ENCODE measurements around the gene NDUFS5. TPM values are rescaled to one million over a fixed set of nuclear protein-coding genes. Genes with fewer than 3 reads are reported as not detected.
A peak's percentile ranks its signal among the peaks of the same experiment; 100 is the strongest.
"Not testable (repeated sequence)": the region's sequence is repeated elsewhere in the genome, so short reads cannot be mapped to it uniquely, and the experiment has no call there.

Gene NDUFS5
- polyA plus RNA-seq, 3 donors from 2014 or later = 390 to 517 (median 431) TPM

DNA sequence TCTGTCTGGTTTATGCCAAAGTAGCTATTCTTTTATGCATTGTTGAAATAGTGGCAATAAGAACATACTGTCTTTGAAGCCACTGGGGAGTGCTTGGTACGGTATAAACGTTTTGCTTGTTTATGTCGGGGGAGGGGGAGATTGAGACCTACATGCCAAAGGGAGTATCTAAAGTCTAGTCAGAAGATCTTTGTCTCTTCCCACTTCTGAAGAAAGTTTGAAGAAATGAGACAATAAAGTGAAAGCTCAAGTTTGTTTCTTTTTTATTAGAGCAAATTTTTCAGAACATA lies 28.3 kb upstream of the NDUFS5 start:
- Mint-ChIP-seq H3K9me3 (no peaks in the 10 kb centered on the region), H3K27ac (peak overlapping the region in 5 of 6 donors; percentile 7 to 77 (median 56)), H3K4me3 (no peak overlapping the region), H3K27me3 (ENCODE audit: low read depth in 3 of 3) (no peaks in the 10 kb centered on the region), H3K36me3 (peaks cover 14 to 22% (median 17%) of the 10 kb centered on the region in 3 donors), H3K4me1 (peaks cover 48 to 60% of the 10 kb centered on the region in 2 donors)
- DNase-seq = no peak

DNA sequence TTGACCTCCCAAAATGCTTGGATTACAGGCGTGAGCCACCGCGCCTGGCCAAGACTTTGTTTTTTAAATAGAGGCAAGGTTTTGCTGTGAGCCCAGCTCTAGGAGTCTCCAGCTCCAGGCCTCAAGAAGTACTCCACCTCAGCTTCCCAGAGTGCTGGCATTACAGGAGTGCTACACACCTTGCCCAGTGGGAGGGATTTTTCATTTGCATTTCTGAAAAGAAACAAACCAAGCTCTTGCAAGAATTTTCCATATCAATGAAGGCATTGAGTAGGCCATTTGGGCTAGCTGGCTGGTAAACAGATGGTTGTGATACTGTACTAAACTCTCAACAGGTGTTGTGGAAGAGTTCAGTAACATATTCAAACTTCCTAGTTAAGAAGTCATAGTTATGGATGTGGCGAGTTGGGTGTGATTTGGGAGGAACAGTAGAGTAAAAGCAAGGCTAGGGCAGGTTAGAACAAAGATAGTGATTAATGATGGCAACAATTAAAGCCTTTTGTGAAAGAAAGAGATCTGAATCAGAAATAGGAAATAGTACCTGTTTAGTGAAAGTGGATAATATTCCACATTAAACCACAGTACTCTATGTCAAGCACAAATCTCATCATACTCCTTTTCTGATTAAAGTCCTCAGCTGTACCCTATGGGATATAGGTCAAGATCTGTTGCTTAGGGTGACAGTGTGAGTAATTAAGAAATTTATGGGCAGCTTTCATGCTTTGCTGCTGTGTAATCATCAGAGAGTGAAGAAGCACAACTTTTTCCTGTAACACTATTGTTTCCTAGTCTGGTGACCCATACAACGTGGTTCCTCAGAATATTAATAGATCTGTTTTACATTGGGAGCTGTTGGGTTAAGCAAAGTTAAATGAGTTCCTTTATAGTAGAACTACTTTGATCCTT lies 24.4 kb upstream of the NDUFS5 start:
- Mint-ChIP-seq H3K4me3 (no peak overlapping the region), H3K4me1 (peaks cover 24 to 31% of the 10 kb centered on the region in 2 donors), H3K36me3 (peaks cover 15 to 44% (median 33%) of the 10 kb centered on the region in 3 donors), H3K27ac (peak overlapping the region in 3 of 6 donors; percentile 31 to 49 (median 41)), H3K27me3 (ENCODE audit: low read depth in 3 of 3) (no peaks in the 10 kb centered on the region), H3K9me3 (no peaks in the 10 kb centered on the region)
- DNase-seq = no peak

DNA sequence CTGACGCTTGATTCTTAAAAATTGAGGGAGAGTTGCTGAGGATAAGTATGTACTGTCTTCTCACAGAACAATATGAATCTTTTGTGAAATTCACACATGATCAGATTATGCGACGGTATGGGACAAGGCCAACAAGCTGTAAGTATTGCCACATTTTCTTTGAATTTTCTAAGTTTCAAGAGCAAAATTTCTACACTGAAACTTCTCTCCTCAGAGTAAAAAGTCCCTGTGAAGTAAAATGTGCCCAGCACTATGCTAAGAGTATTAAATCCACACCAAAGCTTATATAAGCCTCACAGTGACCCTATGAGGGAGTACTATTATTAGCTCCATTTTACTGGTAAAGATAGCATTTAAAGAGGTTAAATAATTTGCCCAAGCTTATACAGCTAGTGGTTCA lies 22.9 kb upstream of the NDUFS5 start:
- H3K4me1 Mint-ChIP-seq = peaks cover 10 to 16% of the 10 kb centered on the region in 2 donors
- H3K27me3 Mint-ChIP-seq (ENCODE audit: low read depth in 3 of 3) = peaks cover 0 to 3% (median 0%) of the 10 kb centered on the region in 3 donors
- no peak for DNase-seq
- H3K27ac Mint-ChIP-seq = no peak overlapping the region
- H3K9me3 Mint-ChIP-seq = no peaks in the 10 kb centered on the region
- H3K4me3 Mint-ChIP-seq = no peak overlapping the region
- H3K36me3 Mint-ChIP-seq = peaks cover 15 to 50% (median 33%) of the 10 kb centered on the region in 3 donors

DNA sequence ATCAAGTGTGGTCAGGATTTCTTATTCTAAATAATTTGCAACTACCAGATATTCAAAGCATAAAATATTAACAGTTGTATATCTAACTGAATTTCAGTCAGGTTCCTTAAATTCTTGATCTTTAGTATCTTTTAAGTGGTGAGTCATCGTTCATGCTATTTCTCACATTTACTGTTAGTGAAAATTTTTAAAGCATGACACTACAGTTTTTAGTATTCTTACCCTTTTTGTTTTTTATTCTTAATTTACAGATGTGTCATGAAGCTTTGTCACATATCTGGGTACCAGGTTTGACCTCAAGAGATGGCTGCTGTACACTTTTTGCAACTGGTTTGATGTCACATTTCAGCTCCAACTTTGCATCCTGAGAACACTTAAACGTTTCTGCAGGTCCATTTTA lies 22.4 kb upstream of the NDUFS5 start:
- H3K36me3 Mint-ChIP-seq = peaks cover 15 to 51% (median 33%) of the 10 kb centered on the region in 3 donors
- peaks cover 9 to 14% of the 10 kb centered on the region in 2 donors for H3K4me1 Mint-ChIP-seq
- peaks cover 0 to 3% (median 0%) of the 10 kb centered on the region in 3 donors for H3K27me3 Mint-ChIP-seq (ENCODE audit: low read depth in 3 of 3)
- no peak overlapping the region for H3K4me3 Mint-ChIP-seq
- no peaks in the 10 kb centered on the region for H3K9me3 Mint-ChIP-seq
- no peak overlapping the region for H3K27ac Mint-ChIP-seq
- no peak for DNase-seq

DNA sequence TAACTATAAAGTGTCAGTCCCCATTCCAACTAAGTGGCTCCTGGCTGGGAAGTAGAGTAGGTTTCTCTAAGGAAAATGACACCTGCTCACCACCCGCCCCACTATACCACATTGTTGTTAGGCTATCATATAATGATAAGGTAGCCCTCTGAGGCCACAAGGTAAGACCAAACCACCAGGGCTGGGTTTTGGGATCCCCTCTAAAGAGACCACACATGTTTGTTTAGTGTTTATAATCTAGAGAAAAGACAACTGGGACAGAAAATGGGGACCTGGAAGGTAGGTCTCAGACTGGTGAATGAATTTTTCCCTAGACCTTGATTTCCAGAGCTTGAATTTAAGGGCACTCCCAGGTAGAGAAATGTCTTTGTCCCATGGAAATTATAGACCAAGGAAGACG lies 19.9 kb upstream of the NDUFS5 start:
- no peak for DNase-seq
- Mint-ChIP-seq H3K4me1 (peaks cover 5 to 6% of the 10 kb centered on the region in 2 donors), H3K4me3 (no peak overlapping the region), H3K36me3 (peaks cover 11 to 42% (median 29%) of the 10 kb centered on the region in 3 donors), H3K27me3 (ENCODE audit: low read depth in 3 of 3) (peaks cover 0 to 3% (median 0%) of the 10 kb centered on the region in 3 donors), H3K9me3 (no peaks in the 10 kb centered on the region), H3K27ac (peak overlapping the region in 1 of 6 donors; percentile 26)

DNA sequence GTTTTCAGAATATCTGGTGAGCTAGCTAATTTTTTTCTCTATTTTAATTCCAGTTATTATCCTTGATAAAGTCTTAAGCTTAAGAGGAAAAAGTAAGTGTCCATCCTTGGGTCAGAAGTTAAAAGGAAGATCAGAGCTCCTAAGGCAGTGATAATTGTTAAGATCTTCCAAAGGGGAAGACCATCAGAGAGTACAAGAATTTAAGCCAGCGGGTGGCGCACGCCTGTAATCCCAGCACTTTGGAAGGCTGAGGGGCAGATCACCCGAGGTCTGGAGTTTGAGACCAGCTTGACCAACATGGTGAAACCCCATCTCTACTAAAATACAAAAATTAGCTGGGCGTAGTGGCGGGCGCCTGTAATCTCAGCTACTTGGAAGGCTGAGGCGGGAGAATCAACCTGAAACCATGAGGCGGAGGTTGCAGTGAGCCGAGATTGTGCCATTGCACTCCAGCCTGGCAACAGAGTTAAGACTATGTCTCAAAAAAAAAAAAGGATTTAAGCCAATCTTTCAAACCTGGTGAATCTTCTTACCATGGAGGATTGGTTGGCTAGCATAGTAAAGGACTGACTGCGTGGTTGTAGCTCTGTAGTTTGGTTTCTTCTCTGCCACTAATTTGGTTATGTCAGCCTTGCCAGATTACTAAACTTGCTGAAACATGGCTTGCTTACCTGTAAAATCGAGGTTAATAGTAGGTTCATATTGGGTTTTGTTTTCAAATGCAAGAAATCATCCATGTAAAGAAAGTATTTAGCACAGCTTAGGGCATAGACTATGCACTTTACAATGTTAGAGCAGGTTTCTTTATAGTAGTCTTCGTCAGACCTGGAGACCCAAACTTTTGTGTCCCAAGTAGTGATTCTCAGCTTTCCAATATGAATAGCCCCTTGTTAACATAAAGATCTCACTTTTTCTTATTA lies 19.2 kb upstream of the NDUFS5 start:
- no peak for DNase-seq
- H3K4me3 Mint-ChIP-seq = no peak overlapping the region
- peaks cover under 1 to 2% of the 10 kb centered on the region in 2 donors for H3K4me1 Mint-ChIP-seq
- peaks cover 9 to 39% (median 26%) of the 10 kb centered on the region in 3 donors for H3K36me3 Mint-ChIP-seq
- H3K9me3 Mint-ChIP-seq = no peaks in the 10 kb centered on the region
- H3K27me3 Mint-ChIP-seq (ENCODE audit: low read depth in 3 of 3) = peaks cover 0 to 3% (median 0%) of the 10 kb centered on the region in 3 donors
- H3K27ac Mint-ChIP-seq = peak overlapping the region in 1 of 6 donors; percentile 20

DNA sequence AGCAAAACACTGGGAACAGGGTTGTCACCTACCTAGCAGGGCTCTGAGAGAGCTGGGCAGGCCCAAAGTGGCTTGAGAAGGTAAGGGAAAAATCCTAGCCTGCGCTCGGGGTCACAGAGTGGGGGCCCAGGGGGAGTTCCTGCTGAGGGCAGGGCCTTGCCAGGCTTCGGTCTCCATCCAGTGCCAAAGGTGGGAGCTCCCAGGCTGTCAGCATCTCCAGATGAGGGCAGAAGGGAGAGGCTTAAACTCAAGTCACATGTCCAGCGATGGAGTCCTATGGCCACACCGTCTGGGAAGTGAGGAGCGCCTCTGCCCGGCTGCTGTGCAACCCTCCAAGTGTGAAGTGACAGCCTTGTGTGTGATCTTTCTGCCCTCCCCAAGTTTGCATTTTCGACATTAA lies 11.2 kb upstream of the NDUFS5 start:
- H3K27me3 Mint-ChIP-seq (ENCODE audit: low read depth in 3 of 3); H3K4me3 Mint-ChIP-seq; DNase-seq; H3K9me3 Mint-ChIP-seq; H3K27ac Mint-ChIP-seq; H3K4me1 Mint-ChIP-seq; H3K36me3 Mint-ChIP-seq: not testable (repeated sequence)

DNA sequence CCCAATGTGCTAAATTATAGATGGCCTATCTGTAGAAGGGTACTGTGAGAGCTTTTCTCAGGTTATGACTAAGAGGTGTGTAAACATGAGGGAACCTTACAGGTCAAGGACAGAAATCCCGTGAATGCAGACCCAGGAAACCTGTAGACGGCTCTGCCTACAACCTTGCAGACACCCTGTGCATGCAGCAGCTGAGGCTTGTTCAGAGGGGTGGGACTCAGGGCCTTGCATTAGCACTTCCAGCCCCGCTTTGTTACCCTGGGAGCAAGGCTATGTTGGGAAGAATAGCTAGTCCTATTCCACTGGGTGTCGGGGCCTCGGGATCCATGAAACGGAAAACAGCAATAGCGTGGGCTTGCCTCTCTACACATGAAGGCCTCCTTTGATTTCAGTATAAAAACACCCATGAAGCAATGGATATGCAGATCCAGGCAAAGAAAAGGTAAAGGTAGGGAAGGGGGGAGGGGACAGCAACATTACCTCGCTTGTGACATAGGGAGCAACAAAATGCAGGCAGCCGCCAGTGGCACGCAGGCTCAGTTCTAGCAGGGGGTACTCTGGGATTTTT lies 9.5 kb upstream of the NDUFS5 start:
- no peaks in the 10 kb centered on the region for H3K27me3 Mint-ChIP-seq (ENCODE audit: low read depth in 3 of 3)
- no peaks in the 10 kb centered on the region for H3K9me3 Mint-ChIP-seq
- no peak overlapping the region for H3K4me3 Mint-ChIP-seq
- DNase-seq = no peak
- no peak overlapping the region for H3K27ac Mint-ChIP-seq
- H3K36me3 Mint-ChIP-seq = peaks cover 4 to 10% (median 9%) of the 10 kb centered on the region in 3 donors
- H3K4me1 Mint-ChIP-seq = no peaks in the 10 kb centered on the region

DNA sequence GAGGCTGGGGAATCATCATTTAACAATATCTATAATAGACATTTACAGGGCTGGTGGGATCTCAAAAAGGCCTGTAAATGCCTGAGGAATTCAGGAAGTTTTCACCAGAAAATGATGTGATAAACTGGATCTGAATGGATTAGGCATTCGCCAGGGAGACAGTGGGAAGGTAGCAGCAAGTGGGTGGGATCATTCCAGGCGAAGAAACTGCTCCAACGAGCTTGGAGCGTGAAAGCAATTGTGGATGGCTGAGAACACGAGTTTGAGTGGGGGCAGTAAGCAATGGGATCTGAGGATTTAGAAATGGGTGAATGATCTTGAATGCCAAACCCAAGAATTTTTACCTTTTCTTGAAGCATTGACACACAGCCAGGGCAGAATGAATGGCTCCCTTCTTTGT lies 8.9 kb upstream of the NDUFS5 start:
- Mint-ChIP-seq H3K27ac (no peak overlapping the region), H3K4me3 (no peak overlapping the region), H3K27me3 (ENCODE audit: low read depth in 3 of 3) (no peaks in the 10 kb centered on the region)

DNA sequence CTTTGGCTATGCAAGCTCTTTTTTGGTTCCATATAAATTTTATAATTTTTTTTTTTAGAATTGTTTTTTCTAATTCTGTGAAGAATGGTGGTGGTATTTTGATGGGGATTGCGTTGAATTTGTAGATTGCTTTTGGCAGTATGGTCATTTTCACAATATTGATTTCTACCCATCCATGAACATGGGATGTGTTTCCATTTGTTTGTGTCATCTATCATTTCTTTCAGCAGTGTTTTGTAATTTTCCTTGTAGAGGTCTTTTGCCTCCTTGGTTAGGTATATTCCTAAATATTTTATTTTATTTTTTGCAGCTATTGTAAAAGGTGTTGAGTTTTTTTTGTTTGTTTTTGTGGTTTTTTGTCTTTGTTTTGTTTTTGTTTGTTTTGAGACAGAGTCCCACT lies 5.7 kb upstream of the NDUFS5 start:
- H3K27me3 Mint-ChIP-seq (ENCODE audit: low read depth in 3 of 3); H3K4me1 Mint-ChIP-seq; H3K36me3 Mint-ChIP-seq; H3K4me3 Mint-ChIP-seq; H3K9me3 Mint-ChIP-seq; H3K27ac Mint-ChIP-seq; DNase-seq: not testable (repeated sequence)

More for the DNA sequence above, 8.9 kb upstream of the NDUFS5 start:
- Mint-ChIP-seq H3K4me1 (no peaks in the 10 kb centered on the region), H3K9me3 (no peaks in the 10 kb centered on the region), H3K36me3 (peaks cover 0 to 7% (median 4%) of the 10 kb centered on the region in 3 donors)
- DNase-seq = no peak

DNA sequence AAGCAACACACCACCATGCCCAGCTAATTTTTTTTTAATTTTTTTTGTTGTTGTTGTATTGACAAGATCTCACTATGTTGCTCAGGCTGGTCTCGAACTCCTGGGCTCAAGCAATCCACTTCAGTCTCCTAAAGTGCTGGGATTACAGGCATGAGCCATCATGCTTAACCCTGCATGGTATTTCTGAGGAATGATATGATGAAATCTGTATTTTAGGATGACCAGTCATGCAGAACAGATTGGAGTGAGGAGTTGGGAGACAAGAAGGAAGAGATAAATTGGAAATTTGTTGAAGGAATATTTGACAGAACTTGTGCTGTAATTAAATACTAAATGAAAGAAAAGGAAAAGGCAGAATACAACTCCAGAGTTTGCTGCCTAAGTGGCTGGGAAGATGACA lies 4.7 kb upstream of the NDUFS5 start:
- Mint-ChIP-seq H3K27me3 (ENCODE audit: low read depth in 3 of 3) (peaks cover 5 to 13% (median 6%) of the 10 kb centered on the region in 3 donors), H3K4me1 (peaks cover 10 to 11% of the 10 kb centered on the region in 2 donors), H3K27ac (no peak overlapping the region), H3K4me3 (no peak overlapping the region), H3K9me3 (no peaks in the 10 kb centered on the region), H3K36me3 (peaks cover 0 to 3% (median 0%) of the 10 kb centered on the region in 3 donors)
- DNase-seq = no peak

DNA sequence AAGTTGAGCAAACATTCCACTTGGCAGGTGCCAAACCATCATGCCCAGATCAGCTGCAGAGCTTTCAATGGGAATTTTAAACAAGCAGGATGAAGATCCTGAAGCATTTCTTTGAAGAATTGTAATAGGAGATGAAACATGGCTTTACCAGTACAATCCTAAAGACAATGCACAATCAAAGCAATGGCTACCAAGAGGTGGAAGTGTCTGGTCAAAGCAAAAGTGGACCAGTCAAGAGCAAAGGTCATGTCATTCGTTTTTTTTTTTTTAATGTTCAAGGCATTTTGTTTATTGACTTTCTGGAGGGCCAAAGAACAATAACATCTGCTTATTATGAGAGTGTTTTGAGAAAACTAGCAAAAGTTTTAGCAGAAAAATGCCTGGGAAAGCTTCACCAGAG lies 3.0 kb upstream of the NDUFS5 start:
- peaks cover 0 to 3% (median 0%) of the 10 kb centered on the region in 3 donors for H3K36me3 Mint-ChIP-seq
- no peaks in the 10 kb centered on the region for H3K9me3 Mint-ChIP-seq
- DNase-seq = no peak
- peaks cover 21 to 22% of the 10 kb centered on the region in 2 donors for H3K4me1 Mint-ChIP-seq
- H3K27ac Mint-ChIP-seq = no peak overlapping the region
- peaks cover 6 to 15% (median 9%) of the 10 kb centered on the region in 3 donors for H3K27me3 Mint-ChIP-seq (ENCODE audit: low read depth in 3 of 3)
- no peak overlapping the region for H3K4me3 Mint-ChIP-seq

DNA sequence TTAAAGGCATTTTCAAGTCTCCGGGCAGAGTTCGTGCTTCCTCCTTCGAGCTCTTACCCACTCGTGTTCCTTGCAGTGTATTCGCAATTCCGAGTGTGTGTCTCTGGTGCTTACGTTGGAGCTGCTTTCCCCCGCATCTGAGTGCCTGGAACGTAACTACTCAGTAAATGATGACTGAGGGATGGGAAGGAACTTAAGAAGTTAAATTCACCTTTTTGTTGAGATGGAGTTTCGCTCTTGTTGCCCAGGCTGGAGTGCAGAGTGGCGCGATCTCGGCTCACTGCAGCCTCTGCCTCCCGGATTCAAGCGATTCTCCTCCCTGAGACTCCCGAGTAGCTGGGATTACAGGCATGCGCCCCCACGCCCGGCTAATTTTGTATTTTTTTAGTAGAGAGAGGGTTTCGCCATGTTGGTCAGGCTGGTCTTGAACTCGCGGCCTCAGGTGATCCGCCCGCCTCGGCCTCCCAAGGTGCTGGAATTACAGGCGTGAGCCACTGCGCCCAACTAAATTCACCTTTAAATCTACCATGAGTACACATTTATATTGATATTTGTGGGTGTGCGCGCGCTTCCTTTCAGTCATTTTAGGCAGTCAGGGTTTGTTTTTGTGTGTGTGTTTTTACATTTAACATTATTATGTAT lies 837 bp downstream of the NDUFS5 start:
- DNase-seq = no peak
- Mint-ChIP-seq H3K36me3 (peaks cover 6 to 11% (median 9%) of the 10 kb centered on the region in 3 donors), H3K4me3 (peak overlapping the region; percentile 89 to 100 (median 97)), H3K4me1 (peaks cover 28 to 41% of the 10 kb centered on the region in 2 donors), H3K27ac (peak overlapping the region; percentile 92 to 99 (median 96)), H3K9me3 (no peaks in the 10 kb centered on the region), H3K27me3 (ENCODE audit: low read depth in 3 of 3) (peaks cover 6 to 15% (median 9%) of the 10 kb centered on the region in 3 donors)

Measured in immature natural killer cell (primary cell).